PC-9 (cell line): ENCODE results near the gene CRELD2. TPM values are rescaled to one million over a fixed set of nuclear protein-coding genes. Genes with fewer than 3 reads are reported as not detected.
"Not testable (repeated sequence)": the region's sequence is repeated elsewhere in the genome, so short reads cannot be mapped to it uniquely, and the experiment has no call there.

Experiments used
- BruUV-seq: library from RNA; stranded (reverse); fragments of 400-500 nt; replicated peaks from 2 replicates; lab custom pipeline; 2021; lab: Mats Ljungman, UMichigan
- CTCF ChIA-PET: fragments of 300-600 bp; sonication (Branson Sonifier 250); formaldehyde crosslinking; loops from one replicate; lab custom pipeline; 2022; ENCODE audit warnings: antibody characterized with exemption; lab: Charles Lee
- POLR2A ChIA-PET: fragments of 300-600 bp; sonication (Branson Sonifier 250); formaldehyde crosslinking; loops from one replicate; lab custom pipeline; 2022; ENCODE audit warnings: antibody characterized with exemption; ENCODE audit not compliant: unreplicated experiment; lab: Charles Lee
- DNase-seq, 2 experiments: peaks; one replicate each; pipeline versions ENCODE4 v3.0.0 to v3.0.0-alpha.2; 2015 to 2022; ENCODE audit warnings: mixed read lengths in 1 of 2
- H2AFZ ChIP-seq: fragments of 200-600 bp; sonication (generic); 2 replicates; pipeline ENCODE4 v1.8.1; 2017; ENCODE audit warnings: antibody characterized with exemption
- H3F3A ChIP-seq: fragments of 200-600 bp; sonication (generic); 2 replicates; pipeline ENCODE4 v1.8.1; 2017; ENCODE audit warnings: antibody characterized with exemption, mild to moderate bottlenecking, low read depth; ENCODE audit not compliant: insufficient read depth
- H3K27ac ChIP-seq: fragments of 200-600 bp; sonication (generic); 2 replicates; pipeline ENCODE4 v1.6.1; 2016; ENCODE audit warnings: mixed run types
- H3K27me3 ChIP-seq: fragments of 200-600 bp; sonication (generic); 2 replicates; pipeline ENCODE4 v1.6.1; 2016; ENCODE audit warnings: low read depth, mixed run types; ENCODE audit not compliant: insufficient read depth
- H3K36me3 ChIP-seq: fragments of 200-600 bp; sonication (generic); 2 replicates; pipeline ENCODE4 v1.6.1; 2016; ENCODE audit warnings: low read depth, mixed run types
- H3K4me1 ChIP-seq: fragments of 200-600 bp; sonication (generic); replicated peaks from 2 replicates; pipeline ENCODE4 v1.6.1; 2016; ENCODE audit warnings: mixed run types; ENCODE audit not compliant: insufficient read depth
- H3K4me2 ChIP-seq: fragments of 200-600 bp; sonication (generic); 2 replicates; pipeline ENCODE4 v1.6.1; 2017; ENCODE audit warnings: mixed run types
- H3K4me3 ChIP-seq: fragments of 200-600 bp; sonication (generic); 2 replicates; pipeline ENCODE4 v1.6.1; 2016; ENCODE audit warnings: mixed run types
- H3K79me2 ChIP-seq: fragments of 200-600 bp; sonication (generic); 2 replicates; pipeline ENCODE4 v1.6.1; 2017; ENCODE audit warnings: low read depth, mixed run types
- H3K9me2 ChIP-seq: fragments of 200-600 bp; sonication (generic); 2 replicates; pipeline ENCODE4 v1.8.1; 2017; ENCODE audit warnings: mild to moderate bottlenecking; ENCODE audit not compliant: insufficient read depth
- H3K9me3 ChIP-seq: fragments of 200-600 bp; sonication (generic); 2 replicates; pipeline ENCODE4 v1.8.1; 2016; ENCODE audit warnings: low read depth; ENCODE audit not compliant: insufficient read depth
- H4K20me1 ChIP-seq: fragments of 200-600 bp; sonication (generic); 2 replicates; pipeline ENCODE4 v1.8.1; 2017; ENCODE audit not compliant: insufficient read depth
- EZH2 ChIP-seq: fragments of 200-600 bp; sonication (generic); IDR thresholded peaks from 2 replicates; pipeline ENCODE4 v1.8.0; 2017; ENCODE audit warnings: antibody characterized with exemption, low read depth
- intact Hi-C: fragments of 100-400 bp; cut with micrococcal nuclease; formaldehyde crosslinking; loops from one replicate; pipeline ENCODE4 v1.10.0; 2022; ENCODE audit not compliant: unreplicated experiment
- total RNA-seq: library from RNA; stranded (reverse); gene quantifications from 2 replicates; pipeline ENCODE4 v1.2.3, GENCODE V29; 2021
- TF ChIP-seq, protein P1 (sequence below): fragments of 200-600 bp; sonication (generic); conservative IDR thresholded peaks from 2 replicates; pipeline ENCODE4 v1.6.1; 2017; ENCODE audit warnings: mixed run types, antibody characterized with exemption, mild to moderate bottlenecking, moderate library complexity

The CRELD2 gene
- total RNA-seq, 1 experiment from 2014 or later: 30.7 TPM

DNA sequence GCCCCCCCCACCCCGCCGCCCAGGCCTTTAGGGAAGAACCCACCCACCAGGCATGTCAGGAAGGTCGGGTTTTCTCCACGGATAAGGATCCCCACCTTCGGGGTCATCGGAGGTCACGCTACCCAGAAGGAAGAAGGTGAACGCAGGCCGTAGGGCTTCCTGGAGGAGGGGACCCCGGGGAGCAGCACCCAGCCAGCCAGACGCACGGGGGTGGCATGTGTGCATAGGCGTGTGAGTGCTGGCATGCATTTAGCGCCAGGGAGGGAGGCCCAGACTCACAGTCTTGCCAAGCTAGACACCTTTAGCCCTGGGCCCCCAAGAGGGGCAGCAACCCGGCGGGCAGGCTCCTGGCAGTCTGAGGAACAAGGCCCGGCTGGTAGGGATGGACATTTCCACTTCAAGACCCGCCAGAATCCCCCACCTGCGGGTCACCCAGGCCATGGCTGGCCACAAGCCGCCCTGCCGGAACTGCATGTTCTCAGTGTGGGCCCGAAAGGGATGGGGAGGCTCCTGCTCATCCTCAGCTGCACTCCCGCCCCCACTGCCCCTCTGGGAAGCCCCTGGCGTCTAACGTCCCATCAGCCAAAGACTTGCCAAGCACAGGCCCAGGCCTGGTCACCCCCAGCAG, 25.5 kb downstream of the CRELD2 start:
- BruUV-seq: no TSS peak
- no peak overlapping the region for H3K4me3 ChIP-seq
- DNase-seq: no peak
- H3K36me3 ChIP-seq: no peaks in the 10 kb centered on the region
- no peaks in the 10 kb centered on the region for H3K9me2 ChIP-seq
- H3K4me2 ChIP-seq: no peak overlapping the region
- no peaks in the 10 kb centered on the region for H3K79me2 ChIP-seq
- H3K9me3 ChIP-seq: no peaks in the 10 kb centered on the region
- H3K4me1 ChIP-seq: peaks cover 8% of the 10 kb centered on the region
- no peaks in the 10 kb centered on the region for H3K27me3 ChIP-seq
- H3F3A ChIP-seq: peaks cover 10% of the 10 kb centered on the region; the same call in 1 of the 2 replicates
- CTCF ChIA-PET: no interaction called here
- TF ChIP-seq, protein P1, sequence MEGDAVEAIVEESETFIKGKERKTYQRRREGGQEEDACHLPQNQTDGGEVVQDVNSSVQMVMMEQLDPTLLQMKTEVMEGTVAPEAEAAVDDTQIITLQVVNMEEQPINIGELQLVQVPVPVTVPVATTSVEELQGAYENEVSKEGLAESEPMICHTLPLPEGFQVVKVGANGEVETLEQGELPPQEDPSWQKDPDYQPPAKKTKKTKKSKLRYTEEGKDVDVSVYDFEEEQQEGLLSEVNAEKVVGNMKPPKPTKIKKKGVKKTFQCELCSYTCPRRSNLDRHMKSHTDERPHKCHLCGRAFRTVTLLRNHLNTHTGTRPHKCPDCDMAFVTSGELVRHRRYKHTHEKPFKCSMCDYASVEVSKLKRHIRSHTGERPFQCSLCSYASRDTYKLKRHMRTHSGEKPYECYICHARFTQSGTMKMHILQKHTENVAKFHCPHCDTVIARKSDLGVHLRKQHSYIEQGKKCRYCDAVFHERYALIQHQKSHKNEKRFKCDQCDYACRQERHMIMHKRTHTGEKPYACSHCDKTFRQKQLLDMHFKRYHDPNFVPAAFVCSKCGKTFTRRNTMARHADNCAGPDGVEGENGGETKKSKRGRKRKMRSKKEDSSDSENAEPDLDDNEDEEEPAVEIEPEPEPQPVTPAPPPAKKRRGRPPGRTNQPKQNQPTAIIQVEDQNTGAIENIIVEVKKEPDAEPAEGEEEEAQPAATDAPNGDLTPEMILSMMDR: no peak
- no peak for TF ChIP-seq EZH2
- POLR2A ChIA-PET: no interaction called here
- no peak overlapping the region for H2AFZ ChIP-seq
- intact Hi-C loops: no loop called here
- no peaks in the 10 kb centered on the region for H4K20me1 ChIP-seq
- no peak overlapping the region for H3K27ac ChIP-seq

DNA sequence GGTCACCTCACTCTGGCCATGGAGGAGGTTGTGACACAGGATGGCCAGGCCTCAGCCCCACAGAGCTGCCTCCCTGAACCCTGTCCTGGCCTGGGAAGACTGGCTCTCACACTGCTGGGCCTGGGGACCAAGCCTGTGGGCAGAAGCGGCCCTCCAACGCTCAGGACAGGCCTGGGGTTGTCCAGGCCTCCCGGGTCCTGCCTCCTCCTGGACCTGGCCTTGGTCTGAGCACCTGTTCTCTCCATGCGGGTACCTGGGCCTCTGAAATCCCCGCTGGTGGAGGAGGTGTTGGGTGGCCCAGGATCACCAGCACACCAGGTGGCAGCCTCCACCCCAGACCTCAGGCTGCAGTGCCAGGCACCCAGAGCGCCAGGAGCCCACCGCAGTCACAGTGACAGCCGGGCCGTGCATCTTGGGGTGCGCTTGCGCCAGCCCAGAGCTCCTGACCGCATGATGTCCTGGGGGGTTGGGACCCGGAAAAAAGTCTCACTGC, 26.0 kb downstream of the CRELD2 start:
- no peaks in the 10 kb centered on the region for H3K9me3 ChIP-seq

DNA sequence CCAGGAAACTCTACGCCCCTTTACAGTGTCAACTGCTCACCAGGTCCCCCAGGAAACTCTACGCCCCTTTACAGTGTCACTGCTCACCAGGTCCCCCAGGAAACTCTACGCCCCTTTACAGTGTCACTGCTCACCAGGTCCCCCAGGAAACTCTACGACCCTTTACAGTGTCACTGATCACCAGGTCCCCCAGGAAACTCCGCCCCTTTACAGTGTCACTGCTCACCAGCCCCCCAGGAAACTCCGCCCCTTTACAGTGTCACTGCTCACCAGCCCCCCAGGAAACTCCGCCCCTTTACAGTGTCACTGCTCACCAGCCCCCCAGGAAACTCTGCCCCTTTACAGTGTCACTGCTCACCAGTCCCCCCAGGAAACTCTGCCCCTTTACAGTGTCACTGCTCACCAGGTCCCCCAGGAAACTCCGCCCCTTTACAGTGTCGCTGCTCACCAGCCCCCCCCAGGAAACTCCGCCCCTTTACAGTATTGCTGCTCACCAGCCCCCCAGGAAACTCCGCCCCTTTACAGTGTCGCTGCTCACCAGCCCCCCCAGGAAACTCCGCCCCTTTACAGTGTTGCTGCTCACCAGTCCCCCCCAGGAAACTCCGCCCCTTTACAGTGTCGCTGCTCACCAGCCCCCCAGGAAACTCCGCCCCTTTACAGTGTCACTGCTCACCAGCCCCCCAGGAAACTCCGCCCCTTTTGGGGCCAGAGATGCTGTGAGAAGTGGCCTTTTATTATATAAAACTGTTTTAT, 26.8 kb downstream of the CRELD2 start:
- POLR2A ChIA-PET: interaction anchor here (1.2 kb wide), 1 partner anchor 9 kb away, joined by 5 read pairs; no protein-coding TSS in a partner anchor
- H3K9me2 ChIP-seq, H3K36me3 ChIP-seq, H3K79me2 ChIP-seq, H4K20me1 ChIP-seq, intact Hi-C loops, H3K27me3 ChIP-seq, DNase-seq, H3F3A ChIP-seq, H3K9me3 ChIP-seq, H3K27ac ChIP-seq, H2AFZ ChIP-seq, H3K4me3 ChIP-seq, CTCF ChIA-PET, H3K4me2 ChIP-seq, BruUV-seq: not testable (repeated sequence)
- peaks cover 17% of the 10 kb centered on the region for H3K4me1 ChIP-seq

More for the DNA sequence above, 26.0 kb downstream of the CRELD2 start:
- H3K9me2 ChIP-seq: no peaks in the 10 kb centered on the region
- no TSS peak for BruUV-seq
- no peak for TF ChIP-seq EZH2
- TF ChIP-seq, protein P1: no peak
- no peak overlapping the region for H2AFZ ChIP-seq
- H3K4me2 ChIP-seq: no peak overlapping the region
- H3K4me3 ChIP-seq: no peak overlapping the region
- no peak overlapping the region for H3K27ac ChIP-seq
- H3K36me3 ChIP-seq: no peaks in the 10 kb centered on the region
- POLR2A ChIA-PET: no interaction called here
- H3F3A ChIP-seq: peaks cover 10% of the 10 kb centered on the region; the same call in 1 of the 2 replicates
- intact Hi-C loops: no loop called here
- no peak for DNase-seq
- no peaks in the 10 kb centered on the region for H3K27me3 ChIP-seq
- no peaks in the 10 kb centered on the region for H3K79me2 ChIP-seq
- CTCF ChIA-PET: no interaction called here
- H3K4me1 ChIP-seq: peaks cover 14% of the 10 kb centered on the region
- no peaks in the 10 kb centered on the region for H4K20me1 ChIP-seq
